Endometrium (tissue), 2 donors: ENCODE measurements around the gene WDR70.
"Not testable (repeated sequence)": the region's sequence is repeated elsewhere in the genome, so short reads cannot be mapped to it uniquely, and the experiment has no call there.

Experiments used
- FAIRE-seq: peaks from 2 replicates; lab custom pipeline; 2012; peaks lifted over from hg19 to GRCh38; lab: Jason Lieb, UNC
- donor health status: control.
- donor health status: control.

WDR70 gene

GRCh38 chr5:37517686-37518085 is 138.6 kb downstream of the WDR70 start:
- no peak for FAIRE-seq

GRCh38 chr5:37518356-37518755 is 139.2 kb downstream of the WDR70 start:
- FAIRE-seq = not testable (repeated sequence)

GRCh38 chr5:37519304-37519703 is 140.2 kb downstream of the WDR70 start:
- FAIRE-seq = no peak

- no peak for FAIRE-seq
These were observed 140.7 kb downstream of the WDR70 start for GRCh38 chr5:37519807-37520206.

- FAIRE-seq = no peak
These were observed 141.7 kb downstream of the WDR70 start for GRCh38 chr5:37520811-37521210.

GRCh38 chr5:37532976-37533740 is 154.0 kb downstream of the WDR70 start:
- no peak for FAIRE-seq

- no peak for FAIRE-seq
These were observed 154.7 kb downstream of the WDR70 start for GRCh38 chr5:37533851-37534250.

- FAIRE-seq = no peak
These were observed 160.3 kb downstream of the WDR70 start for GRCh38 chr5:37539459-37539858.

- no peak for FAIRE-seq
These were observed 164.1 kb downstream of the WDR70 start for GRCh38 chr5:37543216-37543615.

- FAIRE-seq = no peak
These were observed 170.3 kb downstream of the WDR70 start for GRCh38 chr5:37549411-37549810.

- no peak for FAIRE-seq
These were observed 173.0 kb downstream of the WDR70 start for GRCh38 chr5:37552161-37552560.

- no peak for FAIRE-seq
These were observed 173.9 kb downstream of the WDR70 start for GRCh38 chr5:37552770-37553719.

GRCh38 chr5:37553720-37554404 is 174.7 kb downstream of the WDR70 start:
- FAIRE-seq = no peak

- no peak for FAIRE-seq
These were observed 175.3 kb downstream of the WDR70 start for GRCh38 chr5:37554405-37554739.

- FAIRE-seq = no peak
These were observed 175.8 kb downstream of the WDR70 start for GRCh38 chr5:37554938-37555337.

- peak; percentile 37 for FAIRE-seq
These were observed 178.7 kb downstream of the WDR70 start for GRCh38 chr5:37557734-37558293.

- FAIRE-seq = no peak
These were observed 186.0 kb downstream of the WDR70 start for GRCh38 chr5:37565062-37565670.

- no peak for FAIRE-seq
These were observed 188.4 kb downstream of the WDR70 start for GRCh38 chr5:37567566-37567965.

GRCh38 chr5:37568018-37568753 is 189.1 kb downstream of the WDR70 start:
- no peak for FAIRE-seq

- FAIRE-seq = no peak
These were observed 189.8 kb downstream of the WDR70 start for GRCh38 chr5:37568893-37569292.

GRCh38 chr5:37569466-37569865 is 190.3 kb downstream of the WDR70 start:
- no peak for FAIRE-seq
